NK-92 treated with Interleukin-12 subunit alpha and Interleukin-12 subunit beta, amount 100 ng/mL, for 24 hours (cell line): ENCODE results near the gene ULK4.
"Not testable (repeated sequence)": the region's sequence is repeated elsewhere in the genome, so short reads cannot be mapped to it uniquely, and the experiment has no call there.

Experiments
- DNase-seq: peaks from one replicate; lab custom pipeline; 2025; lab: John Stamatoyannopoulos, UW

Gene ULK4

GRCh38 chr3:41961751-41962679 is at the start of gene ULK4:
TSS of gene ULK4 (minus strand) at chr3:41962103. CDS start at chr3:41954759, 7,344 bp downstream.
- peak; percentile 85 for DNase-seq

- no peak for DNase-seq
These were observed 48.6 kb upstream of the ULK4 start for GRCh38 chr3:42010530-42010929.

GRCh38 chr3:42009456-42009855 is 47.6 kb upstream of the ULK4 start:
- DNase-seq, result no peak

GRCh38 chr3:42007785-42008184 is 45.9 kb upstream of the ULK4 start:
- DNase-seq, result no peak

- no peak for DNase-seq
These were observed 43.5 kb upstream of the ULK4 start for GRCh38 chr3:42005401-42005800.

GRCh38 chr3:42002790-42003189 is 40.9 kb upstream of the ULK4 start:
- DNase-seq, result no peak

GRCh38 chr3:42001777-42002176 is 39.9 kb upstream of the ULK4 start:
- DNase-seq, result no peak

- DNase-seq, result no peak
These were observed 38.0 kb upstream of the ULK4 start for GRCh38 chr3:41999909-42000308.

- no peak for DNase-seq
These were observed 36.0 kb upstream of the ULK4 start for GRCh38 chr3:41997702-41998550.

- no peak for DNase-seq
These were observed 29.5 kb upstream of the ULK4 start for GRCh38 chr3:41991437-41991836.

GRCh38 chr3:41989518-41989917 is 27.6 kb upstream of the ULK4 start:
- DNase-seq, result no peak

GRCh38 chr3:41987627-41988026 is 25.7 kb upstream of the ULK4 start:
- DNase-seq, result no peak

GRCh38 chr3:41986561-41986960 is 24.7 kb upstream of the ULK4 start:
- DNase-seq, result no peak

GRCh38 chr3:41985018-41985417 is 23.1 kb upstream of the ULK4 start:
- DNase-seq, result no peak

- not testable (repeated sequence) for DNase-seq
These were observed 21.2 kb upstream of the ULK4 start for GRCh38 chr3:41983091-41983490.

GRCh38 chr3:41977401-41977800 is 15.5 kb upstream of the ULK4 start:
- not testable (repeated sequence) for DNase-seq

GRCh38 chr3:41975416-41976103 is 13.7 kb upstream of the ULK4 start:
- DNase-seq, result no peak

GRCh38 chr3:41974223-41974622 is 12.3 kb upstream of the ULK4 start:
- DNase-seq, result no peak

GRCh38 chr3:41972802-41973201 is 10.9 kb upstream of the ULK4 start:
- DNase-seq, result no peak

- no peak for DNase-seq
These were observed 4.3 kb upstream of the ULK4 start for GRCh38 chr3:41966206-41966605.

GRCh38 chr3:41963823-41964222 is 1.9 kb upstream of the ULK4 start:
- DNase-seq, result no peak
